HTR-8/SVneo (cell line): ENCODE data around the gene ERVK3-1.
A peak's percentile ranks its signal among the peaks of the same experiment; 100 is the strongest.
"Not testable (repeated sequence)": the region's sequence is repeated elsewhere in the genome, so short reads cannot be mapped to it uniquely, and the experiment has no call there.

Experiments used
- DNase-seq: peaks from one replicate; pipeline ENCODE4 v3.0.0; 2011; ENCODE audit warnings: low spot score, mixed read lengths; ENCODE audit not compliant: insufficient read length
- FAIRE-seq: peaks from 2 replicates; lab custom pipeline; 2011; peaks lifted over from hg19 to GRCh38; lab: Jason Lieb, UNC

The ERVK3-1 gene

DNA sequence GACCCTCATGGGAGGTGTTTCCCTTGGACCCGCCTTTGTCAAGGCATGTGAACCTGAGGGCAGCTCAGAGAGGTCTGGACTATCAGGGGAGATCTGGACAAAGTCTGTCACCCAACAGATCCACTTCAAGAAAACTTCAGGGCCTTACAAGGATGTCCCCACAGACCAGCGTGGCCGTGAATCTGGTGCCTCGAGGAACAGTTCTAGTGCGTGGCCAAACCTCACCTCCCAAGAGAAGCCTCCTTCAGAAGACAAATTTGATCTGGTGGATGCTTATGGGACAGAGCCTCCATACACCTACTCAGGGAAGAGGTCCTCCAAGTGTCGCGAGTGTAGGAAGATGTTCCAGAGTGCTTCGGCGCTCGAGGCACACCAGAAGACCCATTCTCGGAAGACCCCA is 33.2 kb downstream of the ERVK3-1 start:
- DNase-seq, result no peak
- no peak for FAIRE-seq

DNA sequence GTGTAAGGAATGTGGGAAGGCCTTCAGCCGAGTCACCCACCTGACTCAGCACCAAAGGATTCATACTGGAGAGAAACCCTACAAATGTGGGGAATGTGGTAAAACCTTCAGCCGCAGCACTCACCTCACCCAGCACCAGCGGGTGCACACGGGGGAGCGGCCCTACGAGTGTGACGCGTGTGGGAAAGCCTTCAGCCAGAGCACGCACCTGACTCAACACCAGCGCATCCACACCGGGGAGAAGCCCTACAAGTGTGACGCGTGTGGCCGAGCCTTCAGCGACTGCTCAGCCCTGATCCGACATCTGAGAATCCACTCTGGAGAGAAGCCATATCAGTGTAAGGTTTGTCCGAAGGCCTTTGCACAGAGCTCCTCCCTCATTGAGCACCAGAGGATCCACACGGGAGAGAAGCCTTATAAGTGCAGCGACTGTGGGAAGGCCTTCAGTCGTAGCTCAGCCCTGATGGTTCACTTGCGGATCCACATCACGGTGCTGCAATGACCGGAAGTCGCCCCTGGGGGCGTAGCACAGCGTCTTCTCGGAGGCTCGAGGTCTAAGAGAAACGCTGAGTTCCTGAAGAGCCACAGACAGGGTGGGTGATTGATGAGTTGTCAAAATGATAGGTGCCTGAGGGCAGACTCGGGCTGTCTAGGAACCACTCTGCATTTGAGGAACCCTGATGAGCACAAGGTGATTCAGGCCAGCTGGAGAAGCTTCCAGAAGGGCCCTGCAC is 33.8 kb downstream of the ERVK3-1 start:
- no peak for DNase-seq
- FAIRE-seq, result no peak

DNA sequence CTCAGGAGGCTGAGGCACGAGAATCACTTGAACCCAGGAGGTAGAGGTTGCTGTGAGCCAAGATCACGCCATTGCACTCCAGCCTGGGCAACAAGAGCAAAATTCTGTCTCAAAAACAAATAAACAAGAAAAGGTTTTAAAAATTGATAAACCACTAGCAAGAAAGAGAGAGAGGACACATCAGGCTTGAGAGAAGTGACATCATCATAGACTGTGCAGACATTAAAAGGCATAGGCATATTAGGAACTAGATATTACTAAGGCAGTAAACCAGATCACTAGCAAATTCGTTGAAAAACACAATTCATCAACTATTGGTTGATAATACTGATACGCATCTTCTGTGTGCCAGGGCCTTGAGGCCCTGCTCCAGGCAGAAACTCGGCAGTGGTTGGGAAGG is 40.4 kb downstream of the ERVK3-1 start:
- DNase-seq (no peak), FAIRE-seq (no peak)

DNA sequence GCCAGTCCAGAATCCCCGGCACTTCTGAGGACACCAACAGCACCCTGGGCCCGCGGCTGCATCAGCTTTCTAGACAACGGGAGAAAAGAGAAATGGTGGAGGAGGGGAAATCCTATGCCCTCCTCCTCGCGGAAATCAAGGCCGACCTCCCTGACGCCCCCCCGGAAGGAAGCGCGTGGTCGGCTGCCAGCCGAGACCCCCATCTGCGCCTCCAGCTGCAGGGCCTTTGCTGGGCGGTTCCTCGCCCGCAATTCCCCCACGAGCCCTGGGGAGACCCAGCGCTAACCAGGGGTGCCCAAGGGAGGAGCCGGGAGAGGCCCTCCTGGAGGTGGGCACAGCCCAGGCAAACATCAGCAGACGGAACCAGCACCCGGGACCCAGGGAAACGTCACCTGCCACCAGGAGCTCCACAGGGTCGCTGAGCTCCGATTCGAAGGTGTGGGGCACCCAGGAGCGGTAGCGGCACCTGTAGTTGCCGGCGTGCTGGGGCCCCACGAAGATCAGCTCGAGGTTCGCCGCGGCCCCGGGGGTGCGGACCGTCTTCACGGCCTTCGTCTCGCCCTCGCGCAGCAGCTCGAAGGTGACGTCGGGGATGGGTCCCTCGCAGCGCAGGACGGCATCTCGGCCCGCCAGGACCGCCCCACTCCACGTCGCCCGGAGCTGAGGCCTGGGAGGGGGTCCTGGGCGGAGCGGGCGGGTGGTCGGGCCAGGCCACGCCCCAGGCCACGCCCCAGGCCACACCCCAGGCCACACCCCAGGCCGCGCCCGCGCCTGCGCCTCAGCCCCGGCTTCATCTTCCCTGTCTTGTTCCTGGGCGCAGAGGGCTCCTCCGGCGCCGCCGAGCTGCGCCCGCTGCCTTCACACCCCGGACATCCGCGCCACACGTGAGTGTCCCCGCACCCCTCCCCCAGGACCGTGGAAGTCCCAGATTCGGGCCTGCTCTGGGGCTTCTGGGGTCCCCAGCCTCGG is 42.1 kb downstream of the ERVK3-1 start:
- DNase-seq (peak; percentile 88), FAIRE-seq (peak; percentile 75)

DNA sequence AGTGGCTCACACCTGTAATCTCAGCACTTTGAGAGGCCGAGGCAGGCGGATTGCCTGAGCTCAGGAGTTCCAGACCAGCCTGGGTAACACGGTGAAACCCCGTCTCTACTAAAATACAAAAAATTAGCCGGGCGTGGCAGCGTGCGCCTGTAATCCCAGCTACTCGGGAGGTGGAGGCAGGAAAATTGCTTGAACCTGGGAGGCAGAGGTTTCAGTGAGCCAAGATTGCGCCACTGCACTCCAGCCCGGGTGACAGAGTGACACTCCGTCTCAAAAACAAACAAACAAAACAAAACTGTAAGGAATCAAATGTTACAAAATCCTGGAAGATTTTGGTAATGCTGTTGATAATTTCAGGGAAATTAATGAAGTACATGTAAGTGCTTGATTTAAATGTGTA is 42.9 kb downstream of the ERVK3-1 start:
- DNase-seq, FAIRE-seq: not testable (repeated sequence)

DNA sequence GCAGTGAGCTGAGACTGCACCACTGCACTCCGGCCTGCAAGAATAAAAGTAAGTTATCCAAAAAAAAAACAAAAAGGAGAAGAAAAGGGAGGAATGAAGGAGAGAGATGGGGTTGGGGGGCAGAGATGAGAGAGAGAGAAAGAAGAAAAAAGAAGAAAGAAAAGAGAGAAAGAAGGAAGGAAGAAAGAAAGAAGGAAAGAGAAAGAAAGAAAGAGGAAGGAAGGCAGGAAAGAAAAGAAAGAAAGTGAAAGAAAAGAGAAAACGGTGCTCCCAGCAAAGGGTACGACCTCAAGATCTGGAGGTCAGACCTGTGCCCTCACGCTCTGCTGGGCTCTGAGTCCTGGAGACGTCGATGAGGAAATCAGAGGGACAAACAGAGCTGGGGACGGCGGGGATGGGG is 44.4 kb downstream of the ERVK3-1 start:
- FAIRE-seq, result no peak

DNA sequence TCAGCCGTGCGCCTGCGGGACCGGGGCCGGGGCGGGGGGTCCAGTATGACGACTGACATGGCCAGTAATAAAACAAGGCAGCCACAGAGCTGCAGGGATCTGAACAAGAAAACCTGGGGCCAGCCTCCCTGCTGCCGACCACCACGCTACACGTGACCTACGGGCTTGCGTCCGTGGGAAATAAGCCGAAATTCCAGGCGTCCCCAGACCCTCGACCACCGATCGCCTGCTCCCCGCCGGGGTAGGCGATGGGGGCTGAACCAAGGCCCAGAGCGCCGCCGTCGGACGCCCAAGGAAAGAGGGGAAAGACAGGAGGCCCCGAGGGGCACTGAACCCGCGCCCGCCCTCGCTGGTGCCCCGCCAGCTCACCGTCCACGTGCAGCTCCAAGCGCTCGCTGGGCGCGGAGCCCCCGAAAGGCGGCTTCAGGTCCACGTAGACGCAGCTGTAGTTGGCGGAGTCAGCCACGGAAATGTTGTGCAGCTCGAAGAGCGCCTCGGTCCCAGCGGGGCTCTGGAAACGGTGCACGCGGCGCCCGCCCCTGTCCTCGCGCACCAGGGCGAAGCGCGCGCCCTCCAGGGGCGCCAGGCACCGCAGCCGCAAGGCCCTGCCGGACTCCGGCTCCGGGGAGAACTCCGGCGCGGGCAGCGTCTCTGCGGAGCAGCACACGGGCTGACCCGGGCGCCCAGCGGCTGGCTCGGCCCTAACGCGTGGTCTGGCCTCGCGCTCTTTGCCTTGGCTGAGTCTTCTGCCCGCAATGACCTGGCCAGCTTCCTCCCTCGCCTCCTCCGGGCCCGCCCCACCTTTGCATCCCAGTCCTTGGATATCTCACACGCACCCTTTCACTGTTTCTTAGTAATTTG is 45.1 kb downstream of the ERVK3-1 start:
- FAIRE-seq (no peak), DNase-seq (no peak)

More for the DNA sequence above, 44.4 kb downstream of the ERVK3-1 start:
- DNase-seq, result no peak

DNA sequence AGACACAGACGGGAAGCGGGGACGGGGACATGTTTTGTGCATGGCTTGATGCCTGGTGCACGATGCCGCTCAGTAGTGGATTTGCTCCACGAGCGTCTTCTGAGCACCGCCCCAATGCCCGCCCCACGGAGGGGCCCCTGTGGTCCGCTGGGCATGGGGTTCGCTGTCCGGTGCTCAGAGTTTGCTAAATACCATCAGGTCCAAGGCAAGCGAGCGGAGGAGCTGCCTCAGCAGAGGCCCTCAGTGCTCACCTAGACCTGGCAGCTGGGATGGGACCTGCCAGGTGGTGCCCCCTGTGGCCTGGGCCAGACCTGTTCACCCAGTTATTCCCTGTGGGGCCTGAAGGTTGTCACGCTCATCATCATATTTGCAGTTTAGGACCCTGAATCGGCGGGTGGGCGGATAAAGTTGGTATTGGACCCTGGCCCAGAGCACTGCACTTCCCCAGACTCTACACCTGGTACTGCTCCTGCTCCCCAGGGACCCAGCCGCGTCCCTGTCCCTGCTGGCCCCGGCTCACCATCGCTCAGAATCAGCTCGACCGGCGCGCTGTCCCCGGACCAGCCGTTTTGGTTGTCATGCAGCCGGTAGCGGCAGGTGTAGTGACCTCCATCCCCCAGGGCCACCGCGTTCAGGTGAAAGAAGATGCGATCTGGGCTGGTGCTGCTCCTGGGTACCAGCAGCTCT is 45.8 kb downstream of the ERVK3-1 start:
- DNase-seq (no peak), FAIRE-seq (no peak)

DNA sequence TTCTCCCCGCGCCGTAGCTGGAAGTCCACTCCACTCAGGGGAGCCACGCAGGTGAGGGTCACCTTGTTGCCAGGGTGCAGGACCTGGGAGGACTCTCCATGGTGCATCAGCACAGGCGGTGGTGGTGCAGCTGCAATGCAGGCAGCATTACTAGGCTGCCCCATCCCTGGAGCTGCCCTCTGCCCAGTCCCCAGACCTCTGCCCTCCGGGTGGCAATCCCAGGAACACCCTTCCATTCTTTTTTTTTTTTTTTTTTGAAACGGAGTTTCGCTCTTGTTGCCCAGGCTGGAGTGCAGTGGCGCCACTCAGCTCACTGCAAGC is 46.3 kb downstream of the ERVK3-1 start:
- FAIRE-seq, result no peak
- no peak for DNase-seq

DNA sequence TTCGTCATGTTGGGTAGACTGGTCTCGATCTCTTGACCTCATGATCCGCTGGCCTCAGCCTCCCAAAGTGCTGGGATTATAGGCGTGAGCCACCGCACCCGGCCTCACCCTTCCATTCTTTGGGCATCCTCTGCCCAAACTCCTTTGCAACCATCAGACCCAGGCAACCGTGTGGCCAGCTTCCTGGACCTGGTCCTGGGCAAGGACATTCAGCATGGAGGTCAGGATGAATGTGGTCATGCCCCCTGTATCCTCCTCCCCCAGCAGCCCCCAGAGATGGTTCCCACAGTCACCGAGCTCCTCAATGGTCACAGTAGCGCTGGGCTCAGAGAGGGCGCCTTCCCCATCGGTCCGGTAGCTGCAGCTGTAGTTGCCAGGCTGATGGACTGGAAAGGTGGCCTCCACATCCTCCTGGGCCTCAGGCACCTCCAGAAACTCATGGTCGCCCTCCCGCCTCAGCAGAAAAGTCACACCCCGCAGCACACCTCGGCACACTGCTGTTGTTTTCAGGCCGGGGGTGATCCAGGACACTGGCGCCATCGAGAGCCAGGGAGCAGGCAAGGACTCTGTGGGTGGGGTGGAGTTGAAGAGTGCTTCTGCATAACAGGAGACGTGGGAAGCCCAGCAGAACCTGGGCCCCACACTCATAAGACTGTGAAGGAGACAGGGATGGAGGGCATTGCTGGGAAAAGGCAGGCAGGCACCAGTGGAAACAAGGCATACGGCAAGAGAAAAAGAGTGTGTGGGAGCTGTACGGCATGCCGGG is 47.0 kb downstream of the ERVK3-1 start:
- no peak for FAIRE-seq
- DNase-seq, result no peak

DNA sequence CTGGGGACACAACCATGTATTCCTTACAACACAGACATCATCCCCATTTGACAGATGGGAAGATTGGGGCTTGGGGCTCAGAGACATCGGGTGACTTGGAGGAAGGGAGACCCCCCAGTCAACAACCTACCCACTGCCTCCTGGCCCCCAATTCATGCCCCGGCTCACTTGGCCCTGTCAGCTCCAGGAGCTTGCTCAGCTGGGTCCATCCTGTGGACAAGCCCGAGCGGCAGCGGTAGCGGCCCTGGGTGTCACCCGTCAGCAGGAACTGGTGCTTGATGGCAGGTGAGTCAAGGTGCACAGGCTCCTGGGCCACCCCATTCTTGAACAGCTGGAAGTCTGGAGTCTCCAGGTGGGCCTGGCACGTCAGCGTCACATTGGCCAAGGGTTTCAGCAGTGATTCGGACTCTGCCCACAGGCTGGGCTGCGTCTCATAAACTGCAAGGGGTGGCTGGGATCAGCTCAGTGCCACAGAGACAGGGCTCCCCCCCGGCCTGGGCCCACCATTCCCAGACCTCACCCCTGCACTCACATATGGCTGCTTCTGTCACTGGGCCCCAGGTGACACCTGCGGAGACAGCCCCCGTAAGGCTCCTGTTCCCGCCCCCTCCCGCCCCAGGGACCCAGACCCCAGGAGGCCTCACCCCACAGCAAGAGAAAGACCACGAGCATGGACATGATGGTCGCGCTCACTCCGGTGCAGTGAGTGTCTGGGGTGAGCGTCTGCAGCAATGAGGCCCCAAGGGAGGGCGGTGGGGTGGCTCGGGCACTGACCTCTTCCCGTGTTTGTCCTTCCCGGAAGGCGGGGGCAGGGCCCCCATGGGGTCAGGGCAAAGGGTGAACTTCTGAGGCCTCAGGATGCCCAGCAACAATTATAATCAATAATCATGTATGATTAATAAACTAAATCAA is 47.8 kb downstream of the ERVK3-1 start, which contains the start of gene A1BG:
A1BG (minus strand) TSS at position 733 of the 912 bp plus-strand sequence; CDS start at position 678, 55 bp downstream.
- no peak for FAIRE-seq
- no peak for DNase-seq

DNA sequence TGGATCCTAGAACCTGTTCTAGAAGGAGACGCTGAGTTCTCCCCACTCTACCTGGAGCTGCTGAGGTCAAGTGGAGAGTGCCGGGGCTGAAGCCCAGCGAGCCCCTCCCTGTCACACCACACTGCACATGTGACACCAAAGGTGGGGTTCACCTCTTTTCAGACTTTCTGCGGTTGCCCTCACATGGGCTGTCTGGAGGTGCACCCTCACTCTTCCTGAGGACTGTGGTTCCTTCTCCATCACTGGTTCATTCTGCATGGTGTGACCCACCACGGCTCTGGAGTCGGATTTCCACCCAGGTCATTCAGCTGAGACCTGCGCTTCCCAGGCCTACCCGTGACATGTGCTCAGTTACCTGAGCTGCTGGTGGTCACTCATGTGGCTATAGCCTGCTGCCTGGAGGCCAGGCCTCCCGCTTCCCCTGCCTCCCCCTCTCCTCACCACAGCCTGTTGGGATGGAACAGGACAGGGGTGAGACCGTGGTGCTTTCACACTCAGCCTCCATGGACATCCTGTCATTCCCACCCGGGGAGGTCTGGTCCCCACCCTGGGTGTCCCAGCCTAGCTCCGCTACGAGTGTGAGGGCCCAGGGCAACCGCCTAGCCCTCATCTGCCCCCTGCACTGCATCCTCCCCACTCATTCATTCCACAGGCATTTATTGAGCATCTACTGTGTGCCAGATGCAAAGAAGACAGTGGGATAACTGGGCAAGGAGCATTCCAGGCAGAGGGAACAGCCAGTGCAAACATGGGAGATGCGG is 48.7 kb downstream of the ERVK3-1 start:
- FAIRE-seq (no peak), DNase-seq (no peak)

DNA sequence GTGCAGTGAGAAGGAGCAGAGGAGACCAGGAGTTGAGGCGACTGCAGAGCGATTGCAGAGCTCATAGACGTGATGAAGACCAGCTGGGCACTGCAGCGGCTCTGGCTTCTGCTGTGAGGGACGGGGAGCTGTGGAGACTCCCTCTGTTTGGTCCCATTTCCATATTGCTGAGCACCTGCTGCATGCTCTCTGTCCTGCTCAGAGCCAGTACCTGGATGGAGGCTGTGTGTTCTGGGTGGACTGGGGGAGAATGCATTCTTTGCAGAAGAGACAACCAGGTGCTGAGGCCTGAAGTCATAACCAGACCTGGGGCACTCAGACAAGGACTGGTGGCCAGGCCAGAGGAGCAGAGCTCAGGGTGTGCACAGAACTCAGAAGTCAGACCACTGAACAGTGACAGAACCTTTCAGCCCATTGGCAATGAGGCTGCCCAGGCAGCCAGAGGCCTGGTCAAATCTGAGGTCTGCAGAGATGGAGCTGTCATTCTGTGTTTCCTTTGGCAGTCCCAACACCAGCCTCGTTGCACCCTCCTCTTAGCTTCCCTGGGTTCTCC is 49.4 kb downstream of the ERVK3-1 start:
- no peak for FAIRE-seq
- no peak for DNase-seq

DNA sequence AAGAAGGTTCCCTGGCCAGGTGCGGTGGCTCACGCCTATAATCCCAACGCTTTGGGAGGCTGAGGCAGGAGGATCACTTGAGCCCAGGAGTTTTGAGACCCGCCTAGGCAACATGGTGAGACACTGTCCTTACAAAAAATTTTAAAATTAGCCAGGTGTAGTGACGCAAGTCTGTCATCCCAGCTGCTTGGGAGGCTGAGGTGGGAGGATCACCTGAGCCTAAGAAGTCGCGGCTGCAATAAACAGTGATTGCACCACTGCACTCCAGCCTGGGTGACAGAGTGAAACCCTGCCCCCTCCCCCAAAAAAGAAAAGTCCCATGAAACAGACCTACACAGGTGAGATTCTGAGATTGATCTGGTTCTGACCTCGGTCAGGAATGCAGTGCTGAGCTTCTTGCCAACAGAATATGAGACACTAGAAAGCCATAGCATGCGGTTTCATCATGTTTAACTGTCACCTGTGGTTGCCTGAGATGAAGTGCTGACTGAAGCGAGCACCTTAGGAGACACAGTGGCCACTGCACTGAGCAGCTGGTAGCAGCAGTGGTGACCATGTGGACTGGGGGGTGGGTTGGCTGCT is 50.1 kb downstream of the ERVK3-1 start:
- FAIRE-seq, result no peak
- DNase-seq, result no peak

DNA sequence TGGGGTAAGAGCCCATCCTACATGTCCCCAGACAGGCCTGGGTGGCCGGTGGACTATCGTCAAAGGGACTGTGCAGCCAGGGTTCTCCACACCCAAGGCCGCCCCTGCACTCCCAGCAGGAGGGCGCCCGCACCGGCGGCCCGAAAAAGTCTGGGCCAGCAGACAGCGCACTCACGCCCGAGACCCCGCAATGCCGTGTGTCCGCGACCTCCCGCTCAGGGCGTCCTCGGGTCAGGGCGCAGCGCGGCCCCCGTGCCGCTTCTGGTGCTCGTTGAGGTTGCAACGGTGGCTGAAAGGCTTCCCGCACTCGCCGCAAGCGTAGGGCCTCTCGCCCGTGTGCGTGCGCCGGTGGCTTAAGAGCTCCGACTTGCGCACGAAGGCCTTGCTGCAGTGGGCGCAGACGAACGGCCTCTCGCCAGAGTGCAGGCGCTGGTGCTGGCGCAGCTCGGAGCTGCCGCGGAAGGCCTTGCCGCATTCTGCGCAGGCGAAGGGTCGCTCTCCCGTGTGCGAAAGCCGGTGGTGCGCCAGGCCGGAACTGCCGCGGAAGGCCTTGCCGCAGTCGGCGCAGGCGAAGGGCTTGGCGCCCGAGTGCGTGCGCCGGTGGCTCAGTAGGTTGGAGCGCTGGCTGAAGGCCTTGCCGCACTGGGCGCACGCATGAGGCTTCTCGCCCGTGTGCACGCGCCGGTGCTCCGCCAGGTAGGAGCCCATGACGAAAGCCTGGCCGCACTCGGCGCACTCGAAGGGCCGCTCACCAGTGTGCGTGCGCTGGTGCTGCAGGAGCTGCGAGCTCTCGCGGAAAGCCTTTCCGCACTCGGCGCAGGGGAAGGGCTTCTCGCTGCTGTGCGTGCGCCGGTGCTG is 51.0 kb downstream of the ERVK3-1 start:
- FAIRE-seq, result no peak
- DNase-seq, result no peak
